ENCODE data around the gene MEG3.

DNA sequence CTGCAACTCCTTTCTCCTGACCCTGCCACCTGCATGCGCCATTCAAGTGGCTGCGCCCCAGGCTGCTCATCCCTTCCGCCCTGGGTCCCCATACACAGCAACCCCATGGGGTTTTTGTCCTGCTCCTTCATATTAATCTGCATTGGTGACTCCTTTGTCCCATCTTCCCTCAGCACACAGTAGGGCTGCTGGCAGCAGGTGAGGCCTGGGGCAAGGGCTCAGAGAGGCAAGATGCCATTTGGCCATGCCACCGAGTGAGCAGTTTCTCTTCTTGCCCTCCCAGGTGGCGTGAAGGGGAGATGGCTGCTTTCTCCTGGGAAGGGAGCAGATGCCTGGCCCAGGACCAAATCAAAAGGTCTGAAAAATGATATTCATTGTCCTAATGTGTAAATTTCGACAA is 68.5 kb downstream of the MEG3 start:
- TF ChIP-seq GATA2 (IDR thresholded peaks at IDR 0.05; ENCODE audit: low read depth, low read length) = no peak
- no peak for TF ChIP-seq GATA3 (IDR thresholded peaks at IDR 0.05; ENCODE audit: low read depth, low read length)
